NB4 (cell line): Measurements from ENCODE around the gene SLC22A31.

ENCODE experiments used
- MYC ChIP-seq: IDR thresholded peaks from 2 replicates; pipeline ENCODE4 v1.6.1; 2011; ENCODE audit warnings: low read depth, low read length
- POLR2A ChIP-seq: IDR thresholded peaks from 2 replicates; pipeline ENCODE4 v1.6.1; 2011; ENCODE audit warnings: mild to moderate bottlenecking; ENCODE audit not compliant: insufficient read length; ENCODE audit errors: extremely low read depth
- TF ChIP-seq, protein P1 (sequence below): IDR thresholded peaks from one replicate; pipeline ENCODE4 v1.5.1; 2012; ENCODE audit warnings: low read depth, low read length
- TF ChIP-seq, protein P2 (sequence below): IDR thresholded peaks from 2 replicates; pipeline ENCODE4 v1.6.1; 2011; ENCODE audit warnings: low read depth, low read length

DNA sequence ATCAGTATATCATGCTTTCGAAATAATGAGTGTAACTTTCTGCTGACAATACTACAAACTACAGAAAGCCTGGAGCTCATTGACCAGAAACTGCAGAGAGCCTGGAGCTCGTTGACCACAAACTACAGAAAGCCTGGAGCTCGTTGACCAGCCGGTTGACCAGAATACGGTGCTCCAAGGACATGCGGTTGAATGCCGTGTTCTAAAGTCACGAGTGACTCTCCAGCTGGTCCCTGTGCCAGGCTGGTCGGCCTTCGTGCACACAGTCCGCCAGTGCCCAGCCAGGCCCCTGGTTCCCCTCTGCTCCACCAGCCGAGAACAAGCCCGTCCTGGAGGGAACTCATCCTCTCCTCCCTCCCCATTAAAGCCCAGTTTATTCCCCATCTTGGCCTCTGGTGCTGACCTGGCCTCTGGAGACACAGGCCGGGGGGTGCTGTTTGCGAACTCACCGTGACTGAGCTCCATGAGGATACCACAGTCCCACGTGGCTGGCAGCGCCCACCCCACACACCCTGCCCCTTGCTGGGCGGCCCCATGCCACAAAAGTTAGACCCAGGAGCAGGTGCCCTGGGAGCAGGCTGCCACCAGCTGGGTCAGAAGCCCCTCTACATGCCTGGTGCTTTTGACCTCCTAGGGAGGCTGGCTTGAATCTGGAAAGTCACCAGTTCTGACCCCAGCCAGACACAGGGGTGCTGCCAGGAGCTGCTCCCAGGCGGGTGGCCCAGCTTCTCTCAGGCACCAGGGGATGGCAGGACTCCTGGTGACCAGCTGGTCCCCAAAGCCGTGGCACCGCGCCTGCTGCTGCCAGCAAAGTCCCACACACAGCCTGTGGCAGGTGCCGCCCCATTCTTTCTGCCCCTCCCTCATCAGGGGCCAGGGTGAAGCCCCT lies 44.2 kb downstream of the SLC22A31 start:
- TF ChIP-seq POLR2A, result no peak
- TF ChIP-seq, protein P1, sequence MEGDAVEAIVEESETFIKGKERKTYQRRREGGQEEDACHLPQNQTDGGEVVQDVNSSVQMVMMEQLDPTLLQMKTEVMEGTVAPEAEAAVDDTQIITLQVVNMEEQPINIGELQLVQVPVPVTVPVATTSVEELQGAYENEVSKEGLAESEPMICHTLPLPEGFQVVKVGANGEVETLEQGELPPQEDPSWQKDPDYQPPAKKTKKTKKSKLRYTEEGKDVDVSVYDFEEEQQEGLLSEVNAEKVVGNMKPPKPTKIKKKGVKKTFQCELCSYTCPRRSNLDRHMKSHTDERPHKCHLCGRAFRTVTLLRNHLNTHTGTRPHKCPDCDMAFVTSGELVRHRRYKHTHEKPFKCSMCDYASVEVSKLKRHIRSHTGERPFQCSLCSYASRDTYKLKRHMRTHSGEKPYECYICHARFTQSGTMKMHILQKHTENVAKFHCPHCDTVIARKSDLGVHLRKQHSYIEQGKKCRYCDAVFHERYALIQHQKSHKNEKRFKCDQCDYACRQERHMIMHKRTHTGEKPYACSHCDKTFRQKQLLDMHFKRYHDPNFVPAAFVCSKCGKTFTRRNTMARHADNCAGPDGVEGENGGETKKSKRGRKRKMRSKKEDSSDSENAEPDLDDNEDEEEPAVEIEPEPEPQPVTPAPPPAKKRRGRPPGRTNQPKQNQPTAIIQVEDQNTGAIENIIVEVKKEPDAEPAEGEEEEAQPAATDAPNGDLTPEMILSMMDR, result no peak
- TF ChIP-seq MYC, result peak; percentile 10; the same call in 1 of the 2 replicates
- TF ChIP-seq, protein P2, sequence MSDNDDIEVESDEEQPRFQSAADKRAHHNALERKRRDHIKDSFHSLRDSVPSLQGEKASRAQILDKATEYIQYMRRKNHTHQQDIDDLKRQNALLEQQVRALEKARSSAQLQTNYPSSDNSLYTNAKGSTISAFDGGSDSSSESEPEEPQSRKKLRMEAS, result no peak
